ENCODE results near the gene WAPL.

DNA sequence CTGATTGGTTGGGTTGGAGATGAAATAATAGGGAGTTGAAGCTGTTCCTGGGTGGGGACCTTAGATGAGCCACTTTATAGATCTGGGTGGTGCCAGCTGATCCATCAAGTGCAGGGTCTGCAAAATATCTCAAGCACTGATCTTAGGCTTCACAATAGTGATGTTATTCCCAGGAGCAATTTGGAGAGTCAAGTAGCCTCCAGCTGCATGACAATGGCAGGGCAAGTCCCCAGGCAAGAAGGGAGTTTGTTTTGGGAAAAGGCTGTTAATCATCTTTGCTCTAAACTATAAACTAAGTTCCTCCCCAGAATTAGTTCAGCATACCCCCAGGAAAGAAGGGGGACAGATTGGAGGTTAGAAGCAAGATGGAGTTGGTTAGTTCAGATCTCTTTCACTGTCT, 47.7 kb upstream of the WAPL start:
- TF ChIP-seq, protein P1, sequence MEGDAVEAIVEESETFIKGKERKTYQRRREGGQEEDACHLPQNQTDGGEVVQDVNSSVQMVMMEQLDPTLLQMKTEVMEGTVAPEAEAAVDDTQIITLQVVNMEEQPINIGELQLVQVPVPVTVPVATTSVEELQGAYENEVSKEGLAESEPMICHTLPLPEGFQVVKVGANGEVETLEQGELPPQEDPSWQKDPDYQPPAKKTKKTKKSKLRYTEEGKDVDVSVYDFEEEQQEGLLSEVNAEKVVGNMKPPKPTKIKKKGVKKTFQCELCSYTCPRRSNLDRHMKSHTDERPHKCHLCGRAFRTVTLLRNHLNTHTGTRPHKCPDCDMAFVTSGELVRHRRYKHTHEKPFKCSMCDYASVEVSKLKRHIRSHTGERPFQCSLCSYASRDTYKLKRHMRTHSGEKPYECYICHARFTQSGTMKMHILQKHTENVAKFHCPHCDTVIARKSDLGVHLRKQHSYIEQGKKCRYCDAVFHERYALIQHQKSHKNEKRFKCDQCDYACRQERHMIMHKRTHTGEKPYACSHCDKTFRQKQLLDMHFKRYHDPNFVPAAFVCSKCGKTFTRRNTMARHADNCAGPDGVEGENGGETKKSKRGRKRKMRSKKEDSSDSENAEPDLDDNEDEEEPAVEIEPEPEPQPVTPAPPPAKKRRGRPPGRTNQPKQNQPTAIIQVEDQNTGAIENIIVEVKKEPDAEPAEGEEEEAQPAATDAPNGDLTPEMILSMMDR (IDR thresholded peaks at IDR 0.05; ENCODE audit: low read depth, low read length): no peak
- TF ChIP-seq MAX (IDR thresholded peaks at IDR 0.05; ENCODE audit: low read depth, low read length): no peak

All from NB4 (cell line).